CD4-positive, alpha-beta T cell (primary cell): ENCODE results near the gene PPP1CA. TPM values are rescaled to one million over a fixed set of nuclear protein-coding genes. Genes with fewer than 3 reads are reported as not detected.

Experiments
- ATAC-seq: fragments of 200-7000 bp; cut with Tn5 transposase; one replicate; pipeline ENCODE4 v1.10.0; 2022; ENCODE audit warnings: mild to moderate bottlenecking; ENCODE audit not compliant: poor library complexity
- CTCF ChIA-PET: fragments of 350-600 bp; sonication (Branson Sonifier 250); formaldehyde crosslinking; loops from one replicate; lab custom pipeline; 2021; ENCODE audit warnings: antibody characterized with exemption, inconsistent platforms; lab: Charles Lee
- POLR2A ChIA-PET: fragments of 350-600 bp; sonication (Branson Sonifier 250); formaldehyde crosslinking; loops from one replicate; lab custom pipeline; 2021; ENCODE audit warnings: antibody characterized with exemption, inconsistent platforms; lab: Charles Lee
- DNase-seq, 14 experiments: peaks; one replicate each; pipeline ENCODE4 v3.0.0-alpha.2; 2013 to 2020; ENCODE audit warnings: mixed read lengths in 2 of 14
- H3K27ac ChIP-seq, 2 donors: one replicate each; pipeline versions ENCODE4 v1.5.1 to v1.7.0; 2013; ENCODE audit warnings: low read length in 2 of 2, low read depth in 1 of 2, mild to moderate bottlenecking in 1 of 2
- H3K27me3 ChIP-seq, 2 experiments: 1 replicate in 1 of 2; 2 replicates in 1 of 2; pipeline versions ENCODE4 v1.6.1 to v1.7.0; 2013; ENCODE audit warnings: low read length in 2 of 2, control low read depth in 1 of 2, mild to moderate bottlenecking in 1 of 2, moderate library complexity in 1 of 2; ENCODE audit not compliant: insufficient read depth in 2 of 2, control insufficient read depth in 1 of 2
- H3K36me3 ChIP-seq: one replicate; pipeline ENCODE4 v1.6.1; 2013; ENCODE audit warnings: low read length, control low read depth; ENCODE audit not compliant: insufficient read depth
- H3K4me1 ChIP-seq: one replicate; pipeline ENCODE4 v1.6.1; 2013; ENCODE audit warnings: low read length, control low read depth; ENCODE audit not compliant: insufficient read depth
- H3K4me3 ChIP-seq: one replicate; pipeline ENCODE4 v1.5.1; 2013; ENCODE audit warnings: mild to moderate bottlenecking, low read length, moderate library complexity
- H3K9me3 ChIP-seq, 2 experiments: 1 replicate in 1 of 2; 2 replicates in 1 of 2; pipeline versions ENCODE4 v1.6.1 to v1.7.0; 2013; ENCODE audit warnings: low read length in 2 of 2, mild to moderate bottlenecking in 2 of 2, control low read depth in 1 of 2, moderate library complexity in 1 of 2; ENCODE audit not compliant: control insufficient read depth in 1 of 2, insufficient read depth in 1 of 2
- H3K27ac Mint-ChIP-seq: one replicate; pipeline ENCODE4 v1.8.0; 2020; ENCODE audit warnings: mixed read lengths
- H3K27me3 Mint-ChIP-seq: one replicate; pipeline ENCODE4 v1.8.0; 2021; ENCODE audit warnings: mixed read lengths
- H3K36me3 Mint-ChIP-seq: one replicate; pipeline ENCODE4 v1.8.0; 2021; ENCODE audit warnings: low read depth, mixed read lengths
- H3K4me1 Mint-ChIP-seq: one replicate; pipeline ENCODE4 v1.8.0; 2021; ENCODE audit warnings: low read depth, mixed read lengths
- H3K4me3 Mint-ChIP-seq: one replicate; pipeline ENCODE4 v1.8.0; 2020; ENCODE audit warnings: mild to moderate bottlenecking, mixed read lengths
- H3K9me3 Mint-ChIP-seq: one replicate; pipeline ENCODE4 v1.8.0; 2020; ENCODE audit warnings: mixed read lengths
- intact Hi-C, 2 experiments: fragments of 100-400 bp; cut with DNase I in 1 of 2; cut with micrococcal nuclease in 1 of 2; formaldehyde crosslinking; loops; one replicate each; pipeline versions ENCODE4 v1.15.1 to v1.9.0; 2023 to 2025; cut with DNase I, micrococcal nuclease
- total RNA-seq, 174 experiments: library from RNA in 2 of 174; stranded (reverse) in 2 of 174; gene quantifications; one replicate each; pipeline ENCODE4 v1.2.3 and lab custom pipeline; 2021 to 2026
- TF ChIP-seq, protein P1 (sequence below): fragments of 200-600 bp; IDR thresholded peaks from one replicate; pipeline ENCODE4 v1.8.0; 2022; ENCODE audit warnings: antibody characterized with exemption, mild to moderate bottlenecking

PPP1CA gene
- total RNA-seq, 2 experiments from 2014 or later = 42.0 to 45.5 TPM

DNA sequence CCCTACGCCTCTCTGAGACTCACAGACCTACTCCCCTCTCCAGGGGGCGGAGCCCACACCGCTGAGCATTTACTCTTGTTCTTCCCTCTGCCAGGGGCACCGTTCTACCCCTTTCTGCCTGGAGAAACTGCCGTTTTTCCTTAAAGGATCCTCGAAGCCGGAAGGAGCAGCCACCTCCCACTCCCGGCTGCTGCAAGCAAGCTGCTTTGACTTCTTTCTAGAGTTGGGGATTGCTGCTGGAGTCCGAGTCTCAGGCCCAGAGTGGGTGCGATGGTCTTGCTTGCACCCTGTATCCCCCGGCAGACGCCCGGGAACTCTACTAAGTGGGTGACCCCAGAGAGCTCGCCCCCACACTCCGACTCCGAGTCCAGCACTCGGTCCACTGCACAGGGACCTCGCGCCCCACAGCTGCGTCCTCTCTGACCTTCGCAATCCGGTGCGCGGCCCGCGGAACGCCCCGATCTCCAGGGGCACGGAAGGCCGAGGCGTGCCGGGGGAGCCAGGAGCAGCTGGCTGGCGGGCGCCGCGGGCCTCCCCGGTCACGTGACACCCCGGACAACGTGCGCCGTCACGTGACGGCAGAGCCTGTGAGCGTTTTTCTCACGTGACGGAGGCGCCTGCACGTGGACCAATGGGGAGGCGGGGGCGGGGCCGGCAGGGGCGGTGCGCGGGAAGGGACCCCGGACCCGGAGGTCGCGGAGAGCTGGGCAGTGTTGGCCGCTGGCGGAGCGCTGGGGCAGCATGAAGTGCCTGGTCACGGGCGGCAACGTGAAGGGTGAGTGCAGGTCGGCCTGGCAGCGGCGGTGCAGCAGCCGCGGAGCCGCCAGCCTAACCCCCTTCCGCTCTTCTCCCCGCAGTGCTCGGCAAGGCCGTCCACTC, 10.1 kb downstream of the PPP1CA start, which contains the start of gene RAD9A:
Gene RAD9A (plus strand): TSS at position 683 of the 879 bp plus-strand sequence. CDS start 59 bp downstream, at position 742.
- Mint-ChIP-seq H3K27ac (peak within 1 kb of the TSS; percentile 76), H3K4me1 (peaks cover 38% of the 10 kb centered on the region), H3K9me3 (no peaks in the 10 kb centered on the region), H3K27me3 (no peaks in the 10 kb centered on the region), H3K36me3 (peaks cover 6% of the 10 kb centered on the region), H3K4me3 (peak within 1 kb of the TSS; percentile 88)
- TF ChIP-seq, protein P1, sequence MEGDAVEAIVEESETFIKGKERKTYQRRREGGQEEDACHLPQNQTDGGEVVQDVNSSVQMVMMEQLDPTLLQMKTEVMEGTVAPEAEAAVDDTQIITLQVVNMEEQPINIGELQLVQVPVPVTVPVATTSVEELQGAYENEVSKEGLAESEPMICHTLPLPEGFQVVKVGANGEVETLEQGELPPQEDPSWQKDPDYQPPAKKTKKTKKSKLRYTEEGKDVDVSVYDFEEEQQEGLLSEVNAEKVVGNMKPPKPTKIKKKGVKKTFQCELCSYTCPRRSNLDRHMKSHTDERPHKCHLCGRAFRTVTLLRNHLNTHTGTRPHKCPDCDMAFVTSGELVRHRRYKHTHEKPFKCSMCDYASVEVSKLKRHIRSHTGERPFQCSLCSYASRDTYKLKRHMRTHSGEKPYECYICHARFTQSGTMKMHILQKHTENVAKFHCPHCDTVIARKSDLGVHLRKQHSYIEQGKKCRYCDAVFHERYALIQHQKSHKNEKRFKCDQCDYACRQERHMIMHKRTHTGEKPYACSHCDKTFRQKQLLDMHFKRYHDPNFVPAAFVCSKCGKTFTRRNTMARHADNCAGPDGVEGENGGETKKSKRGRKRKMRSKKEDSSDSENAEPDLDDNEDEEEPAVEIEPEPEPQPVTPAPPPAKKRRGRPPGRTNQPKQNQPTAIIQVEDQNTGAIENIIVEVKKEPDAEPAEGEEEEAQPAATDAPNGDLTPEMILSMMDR = no peak
- Histone ChIP-seq H3K36me3 (peaks cover 21% of the 10 kb centered on the region), H3K4me1 (peaks cover 42% of the 10 kb centered on the region), H3K9me3 (no peaks in the 10 kb centered on the region), H3K27ac (peak within 1 kb of the TSS; percentile 55 to 77), H3K4me3 (peak within 1 kb of the TSS; percentile 90), H3K27me3 (no peaks in the 10 kb centered on the region)
- DNase-seq (peak; percentile 82 to 97 (median 90)), ATAC-seq (peak; percentile 83)
- POLR2A ChIA-PET = interaction anchor here (0.7 to 3.0 kb wide), 24 partner anchors 9 to 152 kb away, joined by 3 to 61 read pairs (median 4); partner anchors contain the start of genes AIP, ANKRD13D, CARNS1 and PITPNM1
- intact Hi-C loops = loop anchor here (1.0 to 10.0 kb wide), 3 partner anchors 37 to 213 kb away; partner anchors contain the start of genes TMEM134 (in 2 of the 2), NDUFV1 (in 1 of the 2) and RPS6KB2 (in 1 of the 2)
- CTCF ChIA-PET = interaction anchor here (0.7 to 2.7 kb wide), 10 partner anchors 9 to 114 kb away, joined by 3 to 16 read pairs (median 4); partner anchors contain the start of genes PITPNM1, POLD4, PPP1CA and TMEM134

DNA sequence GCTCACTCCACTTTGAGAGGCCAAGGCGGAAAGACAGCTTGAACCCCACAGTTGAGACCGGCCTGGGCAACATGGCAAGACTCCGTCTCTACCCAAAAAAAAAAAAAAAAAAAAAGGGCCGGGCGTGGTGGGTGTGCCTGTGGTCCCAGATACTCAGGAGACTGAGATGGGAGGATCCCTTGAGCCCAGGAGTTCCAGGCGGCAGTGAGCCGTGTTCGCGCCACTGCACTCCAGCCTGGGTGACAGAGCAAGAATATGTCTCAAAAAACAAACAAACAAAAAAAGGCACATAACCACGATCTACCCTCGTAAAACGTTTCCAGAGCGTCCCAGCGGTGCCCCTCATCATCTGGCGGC, 10.7 kb downstream of the PPP1CA start:
- H3K4me1 Mint-ChIP-seq = peaks cover 33% of the 10 kb centered on the region
- Histone ChIP-seq H3K4me1 (peaks cover 36% of the 10 kb centered on the region), H3K9me3 (no peaks in the 10 kb centered on the region), H3K27me3 (no peaks in the 10 kb centered on the region), H3K4me3 (peak overlapping the region; percentile 90), H3K36me3 (peaks cover 15% of the 10 kb centered on the region), H3K27ac (peak overlapping the region; percentile 55 to 77)
- H3K9me3 Mint-ChIP-seq = no peaks in the 10 kb centered on the region
- DNase-seq = no peak
- intact Hi-C loops = loop anchor here in 1 of 2 experiments (1.0 to 10.0 kb wide), 4 partner anchors 37 to 214 kb away; partner anchors contain the start of genes NDUFV1, RPS6KB2 and TMEM134
- no peaks in the 10 kb centered on the region for H3K36me3 Mint-ChIP-seq
- H3K27me3 Mint-ChIP-seq = no peaks in the 10 kb centered on the region
- ATAC-seq = no peak
- peak overlapping the region; percentile 88 for H3K4me3 Mint-ChIP-seq
- TF ChIP-seq, protein P1 = no peak
- POLR2A ChIA-PET = interaction anchor here (0.8 to 3.0 kb wide), 14 partner anchors 8 to 102 kb away, joined by 3 to 61 read pairs (median 8); partner anchors contain the start of genes AIP, ANKRD13D, POLD4 and PPP1CA
- peak overlapping the region; percentile 76 for H3K27ac Mint-ChIP-seq
- CTCF ChIA-PET = interaction anchor here (0.6 to 2.7 kb wide), 8 partner anchors 9 to 115 kb away, joined by 3 to 16 read pairs (median 6); partner anchors contain the start of genes PITPNM1 and PPP1CA

DNA sequence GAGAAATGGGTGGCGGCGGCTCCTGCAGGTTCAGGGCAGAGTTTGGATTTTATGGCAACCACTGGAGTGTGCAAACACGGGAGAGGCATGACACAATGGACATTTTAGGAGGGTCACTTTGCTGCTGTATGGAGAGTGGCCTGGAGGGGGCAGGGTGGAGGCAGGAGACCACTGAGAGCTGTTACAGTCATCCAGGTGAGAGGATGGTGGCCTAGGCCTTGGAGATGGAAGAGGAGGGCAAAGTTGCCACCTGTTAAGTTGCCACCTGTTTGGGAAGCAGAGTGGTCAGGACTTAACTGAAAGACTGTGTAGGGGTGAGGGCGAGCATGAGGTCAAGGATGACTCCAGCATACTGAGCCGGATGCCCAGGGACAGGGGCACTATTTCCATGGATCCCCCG, 12.2 kb downstream of the PPP1CA start:
- peak; percentile 44 for ATAC-seq
- Mint-ChIP-seq H3K9me3 (no peaks in the 10 kb centered on the region), H3K27ac (peak overlapping the region; percentile 57), H3K36me3 (no peaks in the 10 kb centered on the region), H3K27me3 (no peaks in the 10 kb centered on the region), H3K4me1 (peaks cover 33% of the 10 kb centered on the region), H3K4me3 (peak overlapping the region; percentile 86)
- intact Hi-C loops = loop anchor here (1.0 to 10.0 kb wide), 2 partner anchors 117 to 275 kb away; partner anchors contain the start of gene KDM2A (in 1 of the 2)
- ChIA-PET POLR2A (interaction anchor here (0.6 to 1.6 kb wide), 3 partner anchors 14 to 48 kb away, joined by 3 to 4 read pairs (median 3); partner anchors contain the start of genes PTPRCAP and TBC1D10C), CTCF (interaction anchor here (0.6 to 2.2 kb wide), 13 partner anchors 12 to 119 kb away, joined by 3 to 9 read pairs (median 3); partner anchors contain the start of genes CDK2AP2, PITPNM1, POLD4 and PPP1CA)
- H3K4me3 ChIP-seq = no peak overlapping the region
- peaks cover 32% of the 10 kb centered on the region for H3K4me1 ChIP-seq
- H3K36me3 ChIP-seq = peaks cover 11% of the 10 kb centered on the region
- H3K9me3 ChIP-seq = no peaks in the 10 kb centered on the region
- peak in 12 of 14 experiments; percentile 37 to 74 (median 52) for DNase-seq
- TF ChIP-seq, protein P1 = peak; percentile 69
- H3K27ac ChIP-seq = no peak overlapping the region
- no peaks in the 10 kb centered on the region for H3K27me3 ChIP-seq
